ENCODE measurements around the gene CRYBG1. TPM values are rescaled to one million over a fixed set of nuclear protein-coding genes. Genes with fewer than 3 reads are reported as not detected.

The CRYBG1 gene
- total RNA-seq, 4 donors from 2014 or later: 54.5 to 66.4 (median 59.8) TPM

DNA sequence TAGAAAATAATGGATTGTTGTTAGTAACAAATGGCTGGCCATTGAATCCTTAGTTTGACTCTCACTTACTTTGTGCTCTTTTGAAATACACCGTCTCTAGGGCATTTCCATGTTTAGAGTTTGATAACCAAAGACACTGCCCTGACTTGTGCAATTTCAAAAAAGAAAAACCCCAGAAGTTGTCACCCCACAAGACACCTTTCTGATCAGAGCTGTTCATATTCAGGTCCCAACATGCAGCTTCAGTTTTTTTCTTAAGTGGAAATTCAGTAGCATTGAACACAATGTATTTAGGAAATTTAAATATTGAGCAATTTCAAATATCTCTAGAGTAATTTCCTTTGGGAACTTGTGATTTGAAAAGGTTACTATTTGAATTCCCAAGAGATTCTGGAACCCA, 19.4 kb downstream of the CRYBG1 start:
- Histone ChIP-seq H3K4me3 (no peak overlapping the region), H3K9me3 (no peaks in the 10 kb centered on the region), H3K4me1 (no peaks in the 10 kb centered on the region), H3K27ac (no peak overlapping the region), H3K36me3 (no peaks in the 10 kb centered on the region), H3K27me3 (no peaks in the 10 kb centered on the region)
- DNase-seq: no peak
- no peak for TF ChIP-seq CTCF (IDR thresholded peaks at IDR 0.05)
- no peak for TF ChIP-seq POLR2A (IDR thresholded peaks at IDR 0.05)

DNA sequence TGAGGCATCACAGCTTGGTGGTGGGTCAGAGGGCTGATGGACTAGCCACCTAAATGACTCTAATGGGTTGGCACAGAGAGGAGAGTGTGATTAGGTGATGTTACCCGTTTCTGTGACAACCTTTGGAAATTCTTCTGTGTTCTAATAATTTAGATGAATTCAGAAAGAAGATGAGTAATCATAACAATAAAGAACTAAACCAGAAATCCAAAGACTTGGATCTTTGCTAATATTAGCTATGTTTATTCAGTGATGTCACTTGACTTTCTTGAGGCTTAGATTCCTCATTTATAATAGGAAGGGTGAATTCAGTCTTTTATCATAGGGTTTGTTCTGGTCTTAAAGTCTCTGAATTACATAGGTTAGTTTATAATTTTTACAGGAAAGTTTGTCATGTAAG, 19.9 kb downstream of the CRYBG1 start:
- Histone ChIP-seq H3K36me3 (no peaks in the 10 kb centered on the region), H3K27me3 (no peaks in the 10 kb centered on the region), H3K4me1 (no peaks in the 10 kb centered on the region), H3K9me3 (no peaks in the 10 kb centered on the region), H3K4me3 (no peak overlapping the region), H3K27ac (no peak overlapping the region)
- TF ChIP-seq CTCF (IDR thresholded peaks at IDR 0.05): no peak
- no peak for TF ChIP-seq POLR2A (IDR thresholded peaks at IDR 0.05)
- DNase-seq: no peak

DNA sequence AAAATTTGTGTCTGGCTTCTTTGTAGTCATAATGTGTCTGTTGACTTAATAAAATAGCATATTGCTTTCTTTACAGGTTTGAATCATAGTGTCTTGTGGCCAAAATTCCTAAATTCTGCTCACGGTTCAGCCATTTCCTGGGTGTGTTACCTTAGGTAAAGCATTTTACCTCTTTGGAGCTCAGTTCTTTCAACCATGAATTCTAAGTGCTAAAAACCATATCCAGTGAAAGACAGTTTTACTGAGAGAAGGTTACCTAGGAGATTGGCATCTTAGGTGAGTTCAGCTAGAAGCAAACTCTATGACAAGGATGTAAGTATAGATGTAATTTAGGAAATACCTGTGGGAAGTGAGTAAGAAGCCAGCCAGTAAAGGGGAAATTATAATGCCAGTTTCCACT, 20.7 kb downstream of the CRYBG1 start:
- Histone ChIP-seq H3K4me1 (no peaks in the 10 kb centered on the region), H3K27ac (no peak overlapping the region), H3K4me3 (no peak overlapping the region), H3K36me3 (no peaks in the 10 kb centered on the region), H3K27me3 (no peaks in the 10 kb centered on the region), H3K9me3 (no peaks in the 10 kb centered on the region)
- no peak for DNase-seq
- TF ChIP-seq CTCF (IDR thresholded peaks at IDR 0.05) (no peak), POLR2A (IDR thresholded peaks at IDR 0.05) (no peak)

GRCh38 chr6:106381881-106382280, 21.4 kb downstream of the CRYBG1 start:
- no peaks in the 10 kb centered on the region for H3K9me3 ChIP-seq

DNA sequence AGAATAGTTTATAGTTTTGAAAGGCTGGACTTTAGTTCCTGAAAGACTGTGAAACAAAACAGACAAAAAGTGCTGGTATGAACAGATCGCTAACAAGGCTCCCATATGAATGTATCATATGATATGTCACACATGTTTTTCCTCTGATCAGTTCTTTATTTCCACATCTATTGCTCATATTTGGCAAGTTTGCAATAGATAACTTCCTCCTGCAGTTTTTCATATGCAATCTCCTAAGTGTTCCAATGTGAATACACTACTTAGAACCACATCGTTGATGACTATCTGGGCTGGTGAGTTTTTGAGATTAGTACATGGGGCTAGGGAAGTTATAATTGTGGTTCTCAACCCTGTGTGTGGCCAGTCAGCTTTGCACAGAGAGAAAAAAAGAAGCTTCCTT, 23.1 kb downstream of the CRYBG1 start:
- Histone ChIP-seq H3K4me1 (no peaks in the 10 kb centered on the region), H3K27me3 (no peaks in the 10 kb centered on the region), H3K9me3 (no peaks in the 10 kb centered on the region), H3K27ac (no peak overlapping the region), H3K4me3 (no peak overlapping the region), H3K36me3 (no peaks in the 10 kb centered on the region)
- DNase-seq: no peak
- TF ChIP-seq POLR2A (IDR thresholded peaks at IDR 0.05) (no peak), CTCF (IDR thresholded peaks at IDR 0.05) (no peak)

More at GRCh38 chr6:106381881-106382280, 21.4 kb downstream of the CRYBG1 start:
- Histone ChIP-seq H3K27ac (no peak overlapping the region), H3K36me3 (no peaks in the 10 kb centered on the region), H3K4me3 (no peak overlapping the region), H3K27me3 (no peaks in the 10 kb centered on the region), H3K4me1 (no peaks in the 10 kb centered on the region)
- TF ChIP-seq CTCF (IDR thresholded peaks at IDR 0.05): no peak
- no peak for TF ChIP-seq POLR2A (IDR thresholded peaks at IDR 0.05)
- no peak for DNase-seq

DNA sequence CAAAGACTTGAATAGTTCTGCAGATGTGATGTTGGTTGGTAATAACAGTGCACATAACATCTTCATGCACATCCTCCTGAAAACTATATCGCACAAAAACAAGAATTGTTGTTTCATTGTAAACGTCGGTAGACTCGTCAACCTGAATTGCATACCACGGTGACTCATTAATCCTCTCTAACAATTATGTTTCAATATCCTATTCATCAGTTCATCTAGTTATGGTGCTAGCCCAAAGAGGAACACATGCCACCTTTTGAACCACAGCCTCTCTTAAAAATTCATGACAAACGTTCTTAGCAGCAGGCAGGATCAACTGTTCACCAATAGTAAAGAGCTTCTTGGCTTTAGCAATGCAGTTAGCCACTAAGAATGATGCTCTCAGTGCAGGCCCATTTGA, 25.0 kb downstream of the CRYBG1 start:
- Histone ChIP-seq H3K36me3 (no peaks in the 10 kb centered on the region), H3K9me3 (no peaks in the 10 kb centered on the region), H3K27me3 (no peaks in the 10 kb centered on the region), H3K4me3 (no peak overlapping the region), H3K4me1 (no peaks in the 10 kb centered on the region), H3K27ac (no peak overlapping the region)
- no peak for DNase-seq
- TF ChIP-seq CTCF (IDR thresholded peaks at IDR 0.05) (no peak), POLR2A (IDR thresholded peaks at IDR 0.05) (no peak)
